Neural progenitor cell (in vitro differentiated cells): ENCODE measurements around the gene OLFM3. TPM values are rescaled to one million over a fixed set of nuclear protein-coding genes. Genes with fewer than 3 reads are reported as not detected.
A peak's percentile ranks its signal among the peaks of the same experiment; 100 is the strongest.

Experiments used
- DNase-seq: peaks from one replicate; pipeline ENCODE4 v3.0.0-alpha.2; 2016; ENCODE audit warnings: low spot score
- H2AFZ ChIP-seq: fragments of 200-600 bp; sonication (generic); replicated peaks from 2 replicates; pipeline ENCODE4 v1.6.1; 2016; ENCODE audit warnings: antibody characterized with exemption
- H3F3A ChIP-seq: fragments of 200-600 bp; sonication (generic); 2 replicates; pipeline ENCODE4 v1.6.1; 2016; ENCODE audit warnings: antibody characterized with exemption, low read depth
- H3K27ac ChIP-seq: fragments of 200-600 bp; sonication (generic); 2 replicates; pipeline ENCODE4 v1.5.1; 2016; ENCODE audit warnings: mild to moderate bottlenecking
- H3K27me3 ChIP-seq: fragments of 200-600 bp; sonication (generic); 2 replicates; pipeline ENCODE4 v1.6.1; 2016; ENCODE audit warnings: mild to moderate bottlenecking, moderate library complexity
- H3K36me3 ChIP-seq: fragments of 200-600 bp; sonication (generic); 2 replicates; pipeline ENCODE4 v1.5.1; 2016
- H3K4me1 ChIP-seq: fragments of 200-600 bp; sonication (generic); 2 replicates; pipeline ENCODE4 v1.6.1; 2016; ENCODE audit warnings: mixed run types
- H3K4me2 ChIP-seq: fragments of 200-600 bp; sonication (generic); 2 replicates; pipeline ENCODE4 v1.6.1; 2016
- H3K4me3 ChIP-seq: fragments of 200-600 bp; sonication (generic); 2 replicates; pipeline ENCODE4 v1.5.1; 2016
- H3K79me2 ChIP-seq: fragments of 200-600 bp; sonication (generic); 2 replicates; pipeline ENCODE4 v1.6.1; 2016; ENCODE audit warnings: low read depth
- H3K9ac ChIP-seq: fragments of 200-600 bp; sonication (generic); 2 replicates; pipeline ENCODE4 v1.6.1; 2016
- H3K9me3 ChIP-seq: fragments of 200-600 bp; sonication (generic); 2 replicates; pipeline ENCODE4 v1.5.1; 2016; ENCODE audit warnings: low read depth
- H4K20me1 ChIP-seq: fragments of 200-600 bp; sonication (generic); 2 replicates; pipeline ENCODE4 v1.6.1; 2016; ENCODE audit warnings: low read depth
- H3K27ac Mint-ChIP-seq: 3 replicates; pipeline ENCODE4 v1.8.0; 2021; ENCODE audit warnings: mixed read lengths
- H3K27me3 Mint-ChIP-seq: 2 replicates; pipeline ENCODE4 v1.8.0; 2022; ENCODE audit warnings: low read depth, mild to moderate bottlenecking, inconsistent platforms, moderate library complexity, mixed read lengths; ENCODE audit not compliant: insufficient read depth
- H3K36me3 Mint-ChIP-seq: 3 replicates; pipeline ENCODE4 v1.8.0; 2021; ENCODE audit warnings: mixed read lengths
- H3K4me1 Mint-ChIP-seq: 3 replicates; pipeline ENCODE4 v1.8.0; 2021; ENCODE audit warnings: mixed read lengths
- H3K4me3 Mint-ChIP-seq: 3 replicates; pipeline ENCODE4 v1.8.0; 2021; ENCODE audit warnings: mild to moderate bottlenecking, moderate library complexity, mixed read lengths
- H3K9me3 Mint-ChIP-seq: 3 replicates; pipeline ENCODE4 v1.8.0; 2020; ENCODE audit warnings: mixed read lengths
- CTCF ChIP-seq: fragments of 200-600 bp; sonication (generic); IDR thresholded peaks from 2 replicates; pipeline ENCODE4 v1.5.1; 2017; ENCODE audit warnings: antibody characterized with exemption, mild to moderate bottlenecking
- EZH2 ChIP-seq: fragments of 200-600 bp; sonication (generic); IDR thresholded peaks from 2 replicates; pipeline ENCODE4 v1.6.1; 2017; ENCODE audit warnings: antibody characterized with exemption, mild to moderate bottlenecking, moderate library complexity
- EZH2phosphoT487 ChIP-seq: fragments of 200-600 bp; sonication (generic); IDR thresholded peaks from 2 replicates; pipeline ENCODE4 v1.6.1; 2017; ENCODE audit warnings: antibody characterized with exemption
- total RNA-seq: library from RNA; depleted of rRNA; stranded (reverse); fragments of >200 nt; gene quantifications from 2 replicates; pipeline ENCODE4 v1.2.3, GENCODE V29; 2015; ENCODE audit warnings: low replicate concordance

OLFM3 gene
- 3.7 and 4.4 TPM in 2 replicates for total RNA-seq

- H3K36me3 Mint-ChIP-seq, result no peaks in the 10 kb centered on the region
- Histone ChIP-seq H2AFZ (peak within 1 kb of the TSS; percentile 80), H3K4me1 (peaks cover 6% of the 10 kb centered on the region), H3K27me3 (peaks cover 20% of the 10 kb centered on the region), H3K9ac (no peak within 1 kb of the TSS), H3K4me2 (peak within 1 kb of the TSS; percentile 89), H3F3A (peaks cover 15% of the 10 kb centered on the region), H3K36me3 (no peaks in the 10 kb centered on the region), H3K9me3 (no peaks in the 10 kb centered on the region), H3K79me2 (no peaks in the 10 kb centered on the region), H4K20me1 (no peaks in the 10 kb centered on the region), H3K27ac (no peak within 1 kb of the TSS), H3K4me3 (peak within 1 kb of the TSS; percentile 66)
- peak within 1 kb of the TSS; percentile 90 for H3K4me3 Mint-ChIP-seq
- H3K4me1 Mint-ChIP-seq, result peaks cover 11% of the 10 kb centered on the region
- TF ChIP-seq EZH2phosphoT487 (no peak), EZH2 (peak; percentile 43), CTCF (peak; percentile 14)
- H3K9me3 Mint-ChIP-seq, result no peaks in the 10 kb centered on the region
- peak; percentile 94 for DNase-seq
- no peak within 1 kb of the TSS for H3K27ac Mint-ChIP-seq
- no peaks in the 10 kb centered on the region for H3K27me3 Mint-ChIP-seq
Observed at GRCh38 chr1:101996825-101997465, at the start of gene OLFM3. OLFM3 (minus strand) TSS chr1:101996926.

GRCh38 chr1:102045752-102046151 lies 49.0 kb upstream of the OLFM3 start:
- H3K4me1 Mint-ChIP-seq, result no peaks in the 10 kb centered on the region
- DNase-seq, result no peak
- H3K36me3 Mint-ChIP-seq, result no peaks in the 10 kb centered on the region
- H3K27ac Mint-ChIP-seq, result no peak overlapping the region
- no peaks in the 10 kb centered on the region for H4K20me1 ChIP-seq
- no peaks in the 10 kb centered on the region for H3K4me1 ChIP-seq
- H3K4me2 ChIP-seq, result no peak overlapping the region
- no peak overlapping the region for H3K4me3 Mint-ChIP-seq
- no peaks in the 10 kb centered on the region for H3K9me3 Mint-ChIP-seq
- no peaks in the 10 kb centered on the region for H3F3A ChIP-seq
- TF ChIP-seq EZH2phosphoT487 (no peak), EZH2 (no peak), CTCF (no peak)
- H3K79me2 ChIP-seq, result no peaks in the 10 kb centered on the region
- H3K9me3 ChIP-seq, result no peaks in the 10 kb centered on the region
- no peaks in the 10 kb centered on the region for H3K27me3 ChIP-seq
- H3K27ac ChIP-seq, result no peak overlapping the region
- H2AFZ ChIP-seq, result no peak overlapping the region
- no peak overlapping the region for H3K9ac ChIP-seq
- no peaks in the 10 kb centered on the region for H3K27me3 Mint-ChIP-seq
- no peaks in the 10 kb centered on the region for H3K36me3 ChIP-seq
- no peak overlapping the region for H3K4me3 ChIP-seq

- H3K27ac Mint-ChIP-seq, result no peak overlapping the region
- Histone ChIP-seq H3K4me3 (no peak overlapping the region), H3K9me3 (no peaks in the 10 kb centered on the region), H3K79me2 (no peaks in the 10 kb centered on the region), H3K4me1 (no peaks in the 10 kb centered on the region), H3K27ac (no peak overlapping the region), H3F3A (no peaks in the 10 kb centered on the region), H4K20me1 (no peaks in the 10 kb centered on the region), H3K36me3 (no peaks in the 10 kb centered on the region), H3K9ac (no peak overlapping the region), H2AFZ (no peak overlapping the region), H3K27me3 (no peaks in the 10 kb centered on the region), H3K4me2 (no peak overlapping the region)
- no peak for DNase-seq
- H3K36me3 Mint-ChIP-seq, result no peaks in the 10 kb centered on the region
- no peak overlapping the region for H3K4me3 Mint-ChIP-seq
- H3K27me3 Mint-ChIP-seq, result no peaks in the 10 kb centered on the region
- no peaks in the 10 kb centered on the region for H3K9me3 Mint-ChIP-seq
- no peaks in the 10 kb centered on the region for H3K4me1 Mint-ChIP-seq
- TF ChIP-seq CTCF, result no peak
- no peak for TF ChIP-seq EZH2
- no peak for TF ChIP-seq EZH2phosphoT487
Observed at GRCh38 chr1:102032534-102032933, 35.8 kb upstream of the OLFM3 start.
